OCI-M2 (cell line): ENCODE results near the gene PYCARD.

ENCODE experiments used
- DNase-seq: peaks from one replicate; lab custom pipeline; 2025; ENCODE audit not compliant: unreplicated experiment; lab: John Stamatoyannopoulos, UW

PYCARD gene

GRCh38 chr16:31167315-31167714, 35.2 kb downstream of the PYCARD start:
- DNase-seq = no peak

- no peak for DNase-seq
These were observed 45.4 kb downstream of the PYCARD start for GRCh38 chr16:31157136-31157535.
